Activated naive CD4-positive, alpha-beta T cell (primary cell): ENCODE data around the gene TSTD1.
"Not testable (repeated sequence)": the region's sequence is repeated elsewhere in the genome, so short reads cannot be mapped to it uniquely, and the experiment has no call there.

Experiments
- DNase-seq, 4 experiments: peaks; one replicate each; lab custom pipeline; 2025; lab: John Stamatoyannopoulos, UW

The TSTD1 gene

GRCh38 chr1:161037661-161038522 is 872 bp downstream of the TSTD1 start:
- DNase-seq: no peak

GRCh38 chr1:161033751-161034150 is 5.0 kb downstream of the TSTD1 start:
- no peak for DNase-seq

GRCh38 chr1:161032409-161032808 is 6.4 kb downstream of the TSTD1 start:
- DNase-seq: no peak

- no peak for DNase-seq
These were observed 6.9 kb downstream of the TSTD1 start for GRCh38 chr1:161031874-161032273.

GRCh38 chr1:161029466-161029865 is 9.3 kb downstream of the TSTD1 start:
- DNase-seq: not testable (repeated sequence)

GRCh38 chr1:161026954-161027353 is 11.8 kb downstream of the TSTD1 start:
- DNase-seq: not testable (repeated sequence)

DNA sequence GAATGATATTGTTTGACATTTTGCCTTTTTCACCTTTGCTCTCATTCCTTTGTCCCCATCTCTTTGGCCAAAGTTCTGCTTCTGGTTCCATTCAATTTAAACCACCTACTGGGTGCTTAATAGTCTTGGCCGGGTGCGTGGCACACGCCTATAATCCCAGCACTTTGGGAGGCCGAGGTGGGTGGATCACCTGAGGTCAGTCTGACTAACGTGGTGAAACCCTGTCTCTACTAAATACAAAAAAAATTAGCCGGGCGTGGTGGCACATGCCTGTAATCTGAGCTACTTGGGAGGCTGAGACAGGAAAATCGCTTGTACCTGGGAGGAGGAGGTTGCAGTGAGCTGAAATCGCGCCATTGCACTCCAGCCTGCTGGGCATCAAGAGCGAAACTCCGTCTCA is 16.3 kb downstream of the TSTD1 start:
- not testable (repeated sequence) for DNase-seq

GRCh38 chr1:161021970-161022353 is 16.8 kb downstream of the TSTD1 start:
- DNase-seq: no peak

GRCh38 chr1:161021165-161021969 is 17.4 kb downstream of the TSTD1 start:
- peak; percentile 44 to 85 (median 71) for DNase-seq

DNA sequence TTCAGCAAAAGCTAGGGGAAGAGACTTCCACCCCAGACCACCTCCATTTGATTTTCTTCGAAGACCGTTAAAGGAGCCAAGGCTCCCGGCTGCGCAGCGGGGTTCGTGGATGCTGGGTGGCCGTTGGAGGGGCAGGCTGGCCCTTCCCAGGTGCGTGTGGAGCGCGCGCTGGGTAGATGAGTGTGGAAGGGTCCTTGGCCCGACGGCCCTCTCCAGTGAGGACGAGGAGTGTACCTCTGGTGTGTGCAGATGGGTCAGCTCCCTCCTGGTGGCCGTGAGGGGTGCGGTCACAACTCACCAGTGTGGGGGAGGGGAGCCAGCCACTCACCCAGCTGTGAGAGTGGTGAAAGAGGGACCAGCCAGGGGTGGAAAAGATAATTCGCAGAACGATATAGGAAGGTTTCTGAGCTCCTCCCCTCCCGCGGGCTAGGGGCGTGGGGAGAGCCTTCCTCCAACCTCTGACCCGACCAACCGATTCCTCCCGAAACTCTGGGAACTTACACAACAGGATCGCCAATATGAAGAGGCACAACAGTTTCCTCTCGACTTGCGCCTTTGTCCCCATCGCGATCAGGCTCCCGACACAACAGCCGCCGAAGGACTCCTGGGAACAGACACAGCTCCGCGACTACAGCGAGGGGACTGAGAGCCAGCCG is 18.1 kb downstream of the TSTD1 start, which contains the start of gene F11R:
TSS of gene F11R (minus strand) at position 644 of the 656 bp plus-strand sequence. CDS start at position 565, 79 bp downstream.
- peak in 1 of 4 experiments; percentile 43 for DNase-seq

DNA sequence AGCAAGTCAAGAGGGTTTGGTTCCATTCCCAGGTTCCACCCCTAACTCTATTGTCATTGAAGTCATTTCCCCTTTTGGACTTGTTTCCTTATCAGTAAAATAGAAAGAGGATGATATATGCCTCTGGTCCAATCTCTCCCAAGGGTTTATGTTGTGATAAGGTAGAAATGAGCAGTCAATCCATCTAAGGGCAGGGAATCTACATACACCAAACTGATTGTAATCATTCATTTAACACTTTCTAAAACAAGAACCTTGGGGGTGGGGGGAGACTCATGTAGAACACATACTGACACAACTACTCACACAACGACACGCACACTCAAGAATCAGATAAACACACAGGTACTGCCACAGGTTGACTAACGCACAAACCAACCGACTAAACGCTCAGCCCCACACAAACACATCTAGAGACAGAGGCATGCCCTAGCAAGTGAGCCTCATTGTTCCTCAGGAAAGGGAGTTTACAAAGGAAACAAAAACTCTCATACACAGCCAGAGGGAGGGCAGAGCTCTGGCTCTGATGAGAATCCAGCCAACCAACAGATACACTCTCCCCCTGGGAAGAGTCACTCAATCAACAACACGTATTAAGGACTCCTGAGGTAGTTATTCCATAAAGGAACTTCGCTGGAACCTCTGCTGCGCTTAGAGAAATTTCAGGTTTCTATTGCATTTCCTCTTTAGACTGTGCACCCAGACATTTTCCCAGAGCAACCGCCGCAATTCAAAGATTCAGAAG is 18.8 kb downstream of the TSTD1 start:
- no peak for DNase-seq

GRCh38 chr1:161019111-161019660 is 19.6 kb downstream of the TSTD1 start:
- DNase-seq: not testable (repeated sequence)

DNA sequence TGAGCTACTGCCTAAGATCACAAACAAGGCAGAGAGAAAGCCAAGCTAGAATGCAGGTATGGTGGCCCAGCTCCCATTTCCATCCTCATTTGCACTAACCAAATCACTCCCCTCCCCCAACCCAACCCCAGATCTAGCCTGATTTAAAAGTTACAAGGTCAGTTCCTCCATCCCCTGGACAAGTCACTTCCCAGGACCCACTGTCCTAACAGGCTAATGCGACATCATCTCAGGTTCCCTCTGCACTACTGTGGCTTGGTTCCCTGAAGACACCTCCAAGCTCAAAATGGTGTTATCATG is 20.2 kb downstream of the TSTD1 start:
- no peak for DNase-seq

- no peak for DNase-seq
These were observed 20.8 kb downstream of the TSTD1 start for GRCh38 chr1:161017756-161018630.

GRCh38 chr1:161017181-161017580 is 21.6 kb downstream of the TSTD1 start:
- DNase-seq: not testable (repeated sequence)

GRCh38 chr1:161016683-161017082 is 22.1 kb downstream of the TSTD1 start:
- not testable (repeated sequence) for DNase-seq

GRCh38 chr1:161013488-161014230 is 25.1 kb downstream of the TSTD1 start:
- peak; percentile 9 to 57 (median 18) for DNase-seq

DNA sequence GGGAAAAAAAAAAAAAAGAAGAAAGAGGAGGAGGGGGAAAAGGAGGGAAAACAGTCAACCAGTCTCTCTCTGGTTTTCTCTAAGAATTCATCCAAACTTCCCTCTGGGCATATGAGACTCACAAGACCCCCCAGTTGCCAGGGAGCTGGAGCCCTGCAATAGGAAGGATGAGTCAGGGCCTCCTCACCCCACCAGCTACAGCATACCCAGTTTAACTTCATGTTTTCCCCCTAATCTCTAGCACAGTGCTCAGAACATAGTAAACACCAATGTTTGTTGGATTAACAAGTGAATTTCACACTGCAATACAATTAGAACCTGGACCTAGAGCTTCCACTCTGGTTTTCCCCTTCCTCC is 25.7 kb downstream of the TSTD1 start:
- no peak for DNase-seq

DNA sequence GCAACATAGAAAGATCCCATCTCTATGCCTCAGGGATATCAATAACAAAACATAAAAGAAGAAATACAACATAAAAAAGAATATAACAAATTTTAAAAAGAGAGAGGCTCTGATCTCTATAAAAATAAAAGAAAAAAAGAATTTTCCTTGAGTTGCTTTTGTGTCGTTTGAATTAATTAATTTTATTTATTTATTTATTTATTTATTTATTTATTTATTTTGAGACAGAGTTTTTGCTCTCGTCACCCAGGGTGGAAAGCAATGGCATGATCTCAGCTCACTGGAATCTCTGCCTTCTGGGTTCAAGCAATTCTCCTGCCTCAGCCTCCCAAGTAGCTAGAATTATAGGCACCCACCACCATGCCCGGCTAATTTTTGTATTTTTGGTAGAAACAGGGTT is 26.3 kb downstream of the TSTD1 start:
- DNase-seq: no peak
